GM19240 (cell line): ENCODE results near the gene TTYH2.

Source experiments
- DNase-seq: peaks from one replicate; pipeline ENCODE4 v3.0.0; 2011; ENCODE audit warnings: low spot score; ENCODE audit not compliant: insufficient read length

TTYH2 gene

DNA sequence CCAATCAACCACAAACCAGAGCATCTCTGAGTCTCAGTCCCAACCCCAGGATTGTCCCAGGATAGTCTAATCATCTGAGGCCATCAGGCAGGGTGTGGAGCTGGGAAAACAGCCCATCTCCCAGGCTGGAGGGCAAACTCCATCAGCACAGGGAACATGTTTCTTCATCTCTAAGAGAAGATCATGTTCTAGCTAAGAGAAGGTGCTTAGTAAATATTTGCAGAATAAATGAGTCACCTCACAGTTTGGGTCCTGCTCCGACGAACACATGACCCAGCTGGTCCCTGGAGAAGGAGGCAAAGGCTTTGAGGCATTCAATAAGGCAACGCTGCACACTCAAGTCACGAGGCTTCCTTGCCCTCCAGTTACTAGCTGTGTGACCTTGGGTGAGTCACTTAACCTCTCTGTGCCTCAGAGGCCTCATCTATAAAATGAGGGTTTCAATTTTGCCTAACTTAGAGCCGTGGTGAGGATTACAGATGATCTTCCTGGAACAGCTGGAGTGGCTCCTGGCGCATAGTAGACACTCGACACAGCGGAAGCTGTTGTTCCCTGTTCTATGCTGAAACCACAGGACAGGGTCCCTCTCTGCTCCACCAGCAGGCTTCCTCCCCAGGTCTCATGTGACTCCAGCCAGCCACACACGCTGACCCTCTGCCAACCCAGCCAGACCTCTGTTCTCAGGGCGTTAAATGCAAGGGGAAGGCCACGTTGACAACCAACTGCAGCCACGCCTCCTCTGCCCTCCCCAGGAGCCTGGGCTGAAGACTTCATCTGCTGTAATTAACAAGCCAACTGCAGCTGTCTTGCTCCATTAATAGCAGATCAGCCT, 20.2 kb upstream of the TTYH2 start:
- no peak for DNase-seq

DNA sequence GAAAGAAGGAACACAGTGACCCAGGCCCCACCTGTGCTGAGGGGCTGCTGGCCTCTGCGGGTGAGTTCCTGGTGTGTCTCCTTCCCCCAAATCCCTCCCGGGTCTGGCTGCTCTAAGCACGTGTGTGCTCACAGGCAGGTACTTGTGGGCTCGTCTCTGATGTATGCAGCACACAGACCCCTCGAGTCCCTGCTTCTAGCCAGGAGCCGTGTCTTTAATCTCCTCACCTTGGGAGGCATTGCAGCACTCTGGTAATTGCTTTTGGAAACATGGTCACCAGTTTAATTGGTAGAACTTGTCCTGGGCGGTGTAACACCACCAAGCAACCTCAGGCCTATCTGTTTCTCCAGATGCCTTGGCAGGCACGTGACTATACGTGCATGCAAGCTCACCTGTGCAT, 18.7 kb upstream of the TTYH2 start:
- no peak for DNase-seq

DNA sequence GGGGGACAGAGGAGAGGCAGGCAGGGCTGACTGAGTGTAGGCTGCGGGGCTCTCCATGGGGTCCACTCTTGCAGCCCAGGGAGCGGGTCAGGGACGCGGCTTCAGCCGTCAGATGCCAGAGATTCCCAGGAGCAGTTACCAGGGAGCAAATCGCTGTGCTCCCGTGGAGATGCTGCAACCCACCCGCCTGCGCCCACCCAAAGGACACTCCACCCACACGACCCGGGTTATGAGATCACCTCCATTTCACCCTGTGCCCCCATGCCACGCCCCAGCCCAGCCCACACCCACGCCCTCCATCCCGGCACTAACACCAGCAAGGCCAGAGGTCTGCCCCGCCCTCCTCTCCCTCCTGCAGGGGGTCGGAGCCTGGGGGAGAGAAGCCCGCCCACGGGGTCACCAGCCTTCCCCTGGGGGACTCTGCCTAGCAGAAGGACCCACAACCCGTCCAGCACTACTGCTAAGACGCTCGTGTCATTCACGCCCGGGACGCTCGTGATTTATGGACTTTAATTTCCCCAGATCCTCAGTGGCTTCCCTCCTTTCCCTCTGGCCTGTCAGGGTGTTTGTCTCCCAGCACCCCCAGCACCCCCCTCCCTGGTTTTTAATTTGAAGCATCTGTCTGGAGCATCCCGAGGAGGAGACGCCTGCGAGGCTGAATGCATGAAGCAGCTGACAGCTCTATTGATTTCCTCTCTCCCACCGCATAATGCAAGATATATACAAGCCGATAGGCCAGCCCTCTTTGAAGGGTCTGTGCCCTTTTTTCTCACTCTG, 16.6 kb upstream of the TTYH2 start:
- no peak for DNase-seq

- DNase-seq: no peak
Measured at GRCh38 chr17:74197801-74198200, 15.6 kb upstream of the TTYH2 start.

GRCh38 chr17:74198694-74199093, 14.7 kb upstream of the TTYH2 start:
- no peak for DNase-seq

DNA sequence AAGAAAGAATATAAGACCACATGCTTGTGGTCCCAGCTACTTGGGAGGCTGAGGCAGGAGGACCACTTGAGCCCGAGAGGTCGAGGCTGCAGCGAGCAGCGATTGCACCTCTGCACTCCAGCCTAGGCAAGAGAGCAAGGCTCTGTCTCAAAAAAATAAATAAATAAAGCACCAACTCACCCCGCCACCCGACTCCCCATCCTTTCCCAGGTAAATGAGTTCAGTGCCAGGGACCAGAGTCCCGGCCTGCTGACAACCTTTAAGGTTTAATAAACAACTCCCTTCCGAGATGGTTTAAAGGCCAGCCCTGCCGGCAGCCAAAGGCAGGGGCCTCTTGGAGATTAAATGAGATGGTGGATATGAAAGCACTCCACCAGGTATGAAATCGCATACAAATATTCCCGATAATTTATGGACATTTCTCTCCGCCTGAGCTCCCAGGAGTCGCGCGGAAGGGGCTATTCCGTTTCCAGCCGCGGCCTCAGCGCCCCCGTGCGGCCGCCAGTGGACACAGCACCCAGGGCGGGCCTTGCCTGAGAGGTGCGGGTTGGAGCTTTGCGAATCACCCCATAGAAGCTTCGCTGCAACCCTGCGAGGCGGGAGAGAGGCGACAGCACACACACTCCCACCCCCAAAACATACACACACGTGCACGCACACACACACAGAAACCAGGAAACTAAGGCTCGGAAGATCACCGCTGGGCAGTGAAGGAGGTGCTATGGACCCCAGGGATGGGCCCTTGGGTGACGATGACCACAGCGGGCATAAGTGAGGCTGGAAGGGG, 13.9 kb upstream of the TTYH2 start:
- DNase-seq: peak; percentile 51

GRCh38 chr17:74200112-74200511, 13.3 kb upstream of the TTYH2 start:
- no peak for DNase-seq

- no peak for DNase-seq
Measured at GRCh38 chr17:74201250-74201649, 12.1 kb upstream of the TTYH2 start.

DNA sequence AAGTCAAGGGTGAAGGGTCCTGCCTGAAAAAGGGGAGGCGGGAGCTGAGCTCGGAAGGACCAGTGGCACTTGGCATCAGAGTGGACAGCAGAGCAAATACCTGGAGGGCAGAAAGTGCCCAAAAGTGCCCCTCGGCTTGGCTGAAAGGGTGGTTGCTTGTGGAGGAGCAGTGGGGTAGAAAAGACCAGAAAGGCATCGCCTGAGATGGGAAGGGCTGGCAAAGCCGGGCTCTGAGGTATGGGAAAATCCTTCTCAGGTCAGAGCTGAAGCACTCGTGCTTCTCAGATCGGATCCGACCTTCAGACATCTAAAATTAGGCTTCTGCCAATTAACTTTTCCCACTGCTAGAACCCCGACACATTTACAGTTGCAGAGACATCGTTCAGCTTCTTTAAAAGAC, 11.4 kb upstream of the TTYH2 start:
- no peak for DNase-seq

- no peak for DNase-seq
Measured at GRCh38 chr17:74202938-74203337, 10.4 kb upstream of the TTYH2 start.

- peak; percentile 90 for DNase-seq
Measured at GRCh38 chr17:74203439-74204240, 9.7 kb upstream of the TTYH2 start, which contains the start of gene RPL38. RPL38 (plus strand) TSS chr17:74203678; CDS start chr17:74203956, 278 bp downstream.

DNA sequence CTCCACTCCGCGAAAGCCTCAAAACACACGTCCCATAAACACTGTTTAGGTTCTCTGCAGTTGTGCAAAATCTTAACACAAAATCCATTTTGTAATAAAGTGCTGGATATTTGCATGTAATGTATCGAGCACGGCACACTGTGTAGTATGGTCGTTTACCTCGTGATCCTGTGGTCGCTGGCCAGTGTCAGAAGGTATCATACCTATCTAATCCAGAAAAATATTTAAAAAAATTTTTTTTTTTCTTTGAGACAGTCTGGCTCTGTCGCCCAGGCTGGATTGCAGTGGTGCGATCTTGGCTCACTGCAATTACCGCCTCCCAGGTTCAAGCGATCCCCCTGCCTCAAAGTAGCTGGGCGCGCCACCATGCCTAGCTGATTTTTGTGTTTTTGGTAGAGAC, 8.9 kb upstream of the TTYH2 start:
- no peak for DNase-seq

GRCh38 chr17:74205274-74205673, 8.1 kb upstream of the TTYH2 start:
- DNase-seq: no peak

DNA sequence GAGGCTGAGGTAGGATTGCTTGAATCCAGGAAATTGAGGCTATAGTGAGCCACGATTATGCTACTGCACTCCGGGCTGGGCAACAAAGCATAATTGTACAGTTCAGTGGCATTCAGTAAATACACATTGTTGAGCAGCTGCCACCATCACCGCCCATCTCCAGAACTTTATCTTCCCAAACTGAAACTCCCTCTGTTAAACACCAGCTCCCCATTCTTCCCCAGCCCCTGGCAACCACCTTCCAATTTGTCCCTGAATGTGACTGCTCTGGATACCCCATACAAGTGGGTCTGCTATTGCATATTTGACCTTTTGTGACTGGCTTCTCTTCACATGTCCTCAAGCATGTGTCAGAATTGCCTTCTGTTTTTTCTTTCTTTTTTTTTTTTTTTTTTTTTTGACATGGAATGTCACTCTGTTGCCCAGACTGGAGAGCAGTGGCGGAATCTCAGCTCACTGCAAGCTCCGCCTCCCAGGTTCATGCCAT, 7.0 kb upstream of the TTYH2 start:
- DNase-seq: no peak

DNA sequence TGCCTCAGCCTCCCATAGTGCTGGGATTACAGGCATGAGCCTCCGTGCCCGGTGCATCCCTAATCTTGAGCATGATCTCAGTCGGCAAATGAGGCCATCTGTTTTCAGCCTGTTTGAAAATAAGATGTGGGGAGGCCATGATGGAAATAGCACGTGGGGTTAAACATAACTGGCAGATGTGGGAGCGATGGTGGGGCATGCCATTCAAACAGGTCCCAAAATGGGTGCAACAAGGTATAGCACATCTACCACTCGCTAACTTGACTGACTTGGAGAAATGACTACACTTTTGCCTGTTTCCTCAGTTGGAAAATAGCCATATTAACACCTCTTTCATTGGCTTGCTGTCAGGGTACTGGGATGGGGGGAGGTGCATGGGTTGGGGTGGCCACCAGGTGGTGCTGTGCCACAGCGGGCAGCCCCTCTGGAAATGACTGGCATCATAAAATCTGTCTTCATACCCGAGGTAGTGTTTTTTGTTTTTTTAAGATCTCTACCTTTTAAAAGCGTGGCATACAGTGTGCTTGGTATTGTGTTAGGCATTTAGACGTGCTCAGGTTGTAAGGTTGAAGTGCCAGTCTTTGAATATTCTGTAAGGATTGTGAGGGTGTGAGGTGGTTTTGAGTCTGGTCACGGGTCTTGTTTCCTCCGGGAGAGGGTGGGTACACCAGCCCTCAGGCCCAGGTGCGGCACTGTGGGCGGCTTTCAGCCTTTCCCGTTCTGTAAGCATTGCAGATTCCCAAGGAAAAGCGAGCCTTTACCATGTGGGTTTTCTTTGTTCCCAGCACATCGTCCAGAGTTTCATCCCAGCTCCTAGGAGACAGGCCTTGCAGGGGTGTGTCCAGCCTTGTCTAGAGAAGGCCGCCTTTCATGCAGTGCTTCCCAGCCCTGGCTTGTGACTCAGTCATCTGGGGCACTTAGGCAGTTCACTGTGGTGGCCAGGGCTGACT, 2.9 kb upstream of the TTYH2 start:
- DNase-seq: peak; percentile 63

- no peak for DNase-seq
Measured at GRCh38 chr17:74211141-74211911, 2.0 kb upstream of the TTYH2 start.

DNA sequence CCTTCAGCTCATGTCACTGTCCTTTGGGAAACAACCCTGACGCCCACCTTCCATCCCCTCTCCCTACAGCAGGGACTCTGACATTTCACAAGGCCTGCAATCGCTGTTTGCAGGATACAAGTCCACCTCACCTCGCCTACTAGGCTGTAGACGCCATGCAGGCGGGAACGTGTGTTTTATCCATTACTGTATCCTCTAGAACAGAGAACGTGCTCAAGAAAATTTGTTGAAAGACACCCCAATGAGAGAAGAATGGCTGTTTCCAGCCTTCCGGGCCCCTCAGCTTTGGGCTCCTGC, 1.5 kb upstream of the TTYH2 start:
- no peak for DNase-seq

GRCh38 chr17:74212209-74212912, 1.0 kb upstream of the TTYH2 start:
- no peak for DNase-seq
